IMR-90 (cell line): ENCODE data around the gene NUP50. TPM values are rescaled to one million over a fixed set of nuclear protein-coding genes. Genes with fewer than 3 reads are reported as not detected.

Source experiments
- ATAC-seq: fragments of 200-7000 bp; cut with Tn5 transposase; 2 replicates; pipeline ENCODE4 v1.9.1; 2020; ENCODE audit warnings: low read depth, mild to moderate bottlenecking, moderate library complexity
- BruUV-seq: library from RNA; stranded (reverse); fragments of 400-500 nt; replicated peaks from 2 replicates; lab custom pipeline; 2021; lab: Mats Ljungman, UMichigan
- CTCF ChIA-PET: fragments of 300-600 bp; formaldehyde crosslinking; extraction: SDS; loops from one replicate; lab custom pipeline; 2021; ENCODE audit warnings: antibody characterized with exemption; lab: Yijun Ruan, JAX
- POLR2A ChIA-PET: fragments of 300-600 bp; sonication (Branson Sonifier 250); formaldehyde crosslinking; loops from one replicate; lab custom pipeline; 2022; ENCODE audit warnings: antibody characterized with exemption; ENCODE audit not compliant: unreplicated experiment; lab: Charles Lee
- DNase-seq: peaks from one replicate; pipeline ENCODE4 v3.0.0; 2013
- H2AFZ ChIP-seq: replicated peaks from 2 replicates; pipeline ENCODE3; 2013; ENCODE audit warnings: low read length, mild to moderate bottlenecking; ENCODE audit not compliant: poor library complexity
- H2AK5ac ChIP-seq: 2 replicates; pipeline ENCODE4 v1.6.1; 2013; ENCODE audit warnings: low read depth, low read length, inconsistent platforms
- H2AK9ac ChIP-seq: replicated peaks from 2 replicates; pipeline ENCODE3; 2013; ENCODE audit warnings: mild to moderate bottlenecking, low read depth, low read length, moderate library complexity; ENCODE audit not compliant: poor library complexity
- H2BK120ac ChIP-seq: 2 replicates; pipeline ENCODE4 v1.6.1; 2013; ENCODE audit warnings: low read depth, low read length, inconsistent platforms
- H2BK15ac ChIP-seq: 3 replicates; pipeline ENCODE4 v1.6.1; 2013; ENCODE audit warnings: low read depth, low read length, inconsistent platforms
- H2BK20ac ChIP-seq: 2 replicates; pipeline ENCODE4 v1.6.1; 2013; ENCODE audit warnings: low read depth, mild to moderate bottlenecking, inconsistent platforms, low read length, moderate library complexity
- H2BK5ac ChIP-seq: 2 replicates; pipeline ENCODE4 v1.6.1; 2013; ENCODE audit warnings: mild to moderate bottlenecking, low read depth, low read length, inconsistent platforms; ENCODE audit not compliant: poor library complexity, severe bottlenecking
- H3K14ac ChIP-seq: replicated peaks from 2 replicates; pipeline ENCODE4 v1.6.1; 2013; ENCODE audit warnings: low read depth, low read length, inconsistent platforms
- H3K18ac ChIP-seq: 2 replicates; pipeline ENCODE4 v1.6.1; 2013; ENCODE audit warnings: low read depth, low read length, control low read depth
- H3K23ac ChIP-seq: 2 replicates; pipeline ENCODE4 v1.6.1; 2013; ENCODE audit warnings: low read depth, low read length, inconsistent platforms
- H3K27ac ChIP-seq: 2 replicates; pipeline ENCODE4 v1.5.1; 2013; ENCODE audit warnings: mild to moderate bottlenecking, control low read depth, low read length; ENCODE audit not compliant: insufficient read depth
- H3K27me3 ChIP-seq: 2 replicates; pipeline ENCODE4 v1.6.1; 2013; ENCODE audit warnings: low read length; ENCODE audit not compliant: control insufficient read depth, insufficient read depth
- H3K36me3 ChIP-seq: 2 replicates; pipeline ENCODE4 v1.6.1; 2013; ENCODE audit warnings: low read length, mixed read lengths; ENCODE audit not compliant: control insufficient read depth, insufficient read depth
- H3K4ac ChIP-seq: 2 replicates; pipeline ENCODE4 v1.6.1; 2013; ENCODE audit warnings: low read depth, low read length, inconsistent platforms
- H3K4me1 ChIP-seq: 2 replicates; pipeline ENCODE4 v1.6.1; 2013; ENCODE audit warnings: low read length, mixed read lengths; ENCODE audit not compliant: control insufficient read depth, insufficient read depth
- H3K4me2 ChIP-seq: 2 replicates; pipeline ENCODE4 v1.6.1; 2013; ENCODE audit warnings: low read depth, mild to moderate bottlenecking, control low read depth, low read length, moderate library complexity
- H3K4me3 ChIP-seq: 2 replicates; pipeline ENCODE4 v1.5.1; 2013; ENCODE audit warnings: low read depth, mild to moderate bottlenecking, control low read depth, low read length, moderate library complexity; ENCODE audit not compliant: insufficient read depth
- H3K56ac ChIP-seq: 2 replicates; pipeline ENCODE4 v1.6.1; 2013; ENCODE audit warnings: low read length, inconsistent platforms; ENCODE audit not compliant: insufficient read depth; ENCODE audit errors: extremely low read depth
- H3K79me1 ChIP-seq, 2 experiments: 2 replicates each; pipeline ENCODE4 v1.6.1; 2013; ENCODE audit warnings: low read length in 2 of 2, inconsistent platforms in 1 of 2, low read depth in 1 of 2
- H3K9ac ChIP-seq: 2 replicates; pipeline ENCODE4 v1.6.1; 2013; ENCODE audit warnings: low read depth, low read length, control low read depth
- H3K9me1 ChIP-seq: 2 replicates; pipeline ENCODE4 v1.6.1; 2013; ENCODE audit warnings: low read length, inconsistent platforms; ENCODE audit not compliant: insufficient read depth
- H3K9me3 ChIP-seq: 2 replicates; pipeline ENCODE4 v1.6.1; 2013; ENCODE audit warnings: low read length; ENCODE audit not compliant: control insufficient read depth, insufficient read depth
- H4K20me1 ChIP-seq: 2 replicates; pipeline ENCODE4 v1.6.1; 2013; ENCODE audit warnings: low read length, inconsistent platforms; ENCODE audit not compliant: insufficient read depth
- H4K5ac ChIP-seq: 2 replicates; pipeline ENCODE4 v1.6.1; 2013; ENCODE audit warnings: mild to moderate bottlenecking, low read depth, low read length, control low read depth
- H4K8ac ChIP-seq, 2 experiments: 2 replicates each; pipeline ENCODE4 v1.6.1; 2013; ENCODE audit warnings: low read depth in 2 of 2, low read length in 2 of 2, control low read depth in 1 of 2, inconsistent platforms in 1 of 2
- H4K91ac ChIP-seq: 2 replicates; pipeline ENCODE4 v1.6.1; 2013; ENCODE audit warnings: low read depth, low read length, inconsistent platforms; ENCODE audit not compliant: insufficient read depth
- CEBPB ChIP-seq: IDR thresholded peaks from 2 replicates; pipeline ENCODE4 v1.6.1; 2012; ENCODE audit warnings: low read depth, low read length, improper control_type of control experiment
- CHD1 ChIP-seq: IDR thresholded peaks from 2 replicates; pipeline ENCODE4 v1.6.1; 2012; ENCODE audit warnings: low read depth, low read length, improper control_type of control experiment
- CTCF ChIP-seq: conservative IDR thresholded peaks from 2 replicates; pipeline ENCODE4 v1.5.1; 2012; ENCODE audit warnings: mild to moderate bottlenecking, low read depth, low read length, improper control_type of control experiment
- FOS ChIP-seq: fragments of 150-350 bp; IDR thresholded peaks from 2 replicates; pipeline ENCODE4 v1.6.1; 2016; ENCODE audit warnings: low read depth, low read length
- MAFK ChIP-seq: IDR thresholded peaks from 2 replicates; pipeline ENCODE4 v1.6.1; 2012; ENCODE audit warnings: low read depth, low read length, improper control_type of control experiment
- MXI1 ChIP-seq: IDR thresholded peaks from 2 replicates; pipeline ENCODE4 v1.6.1; 2012; ENCODE audit warnings: low read depth, mild to moderate bottlenecking, low read length, moderate library complexity, borderline replicate concordance
- NFE2L2 ChIP-seq: fragments of 150-350 bp; IDR thresholded peaks from 2 replicates; pipeline ENCODE4 v1.6.1; 2016; ENCODE audit warnings: low read depth, mild to moderate bottlenecking, low read length
- POLR2A ChIP-seq: IDR thresholded peaks from 2 replicates; pipeline ENCODE4 v1.6.1; 2012; ENCODE audit warnings: mild to moderate bottlenecking, low read depth, low read length
- RAD21 ChIP-seq: IDR thresholded peaks from 2 replicates; pipeline ENCODE4 v1.6.1; 2012; ENCODE audit warnings: low read length, improper control_type of control experiment
- RCOR1 ChIP-seq: IDR thresholded peaks from 2 replicates; pipeline ENCODE4 v1.6.1; 2012; ENCODE audit warnings: mild to moderate bottlenecking, low read length, improper control_type of control experiment; ENCODE audit not compliant: insufficient replicate concordance
- RFX5 ChIP-seq: IDR thresholded peaks from 2 replicates; pipeline ENCODE4 v1.8.0; 2012; ENCODE audit warnings: low read depth, mild to moderate bottlenecking, low read length, moderate library complexity
- USF2 ChIP-seq: fragments of 150-350 bp; IDR thresholded peaks from 2 replicates; pipeline ENCODE4 v1.6.1; 2017; ENCODE audit warnings: mild to moderate bottlenecking, antibody characterized with exemption, low read length, low read depth
- WGBS, 2 experiments: methylation state at CpG; one replicate each; pipeline versions ENCODE4 v1.1.5 to v1.1.7; 2013; ENCODE audit warnings: missing lambda C conversion rate in 2 of 2; ENCODE audit not compliant: insufficient read length in 1 of 2; ENCODE audit errors: extremely low coverage in 2 of 2; 5-methylcytosine and 5-hydroxymethylcytosine counted together
- dilution Hi-C: fragments of 300-500 bp; cut with HindIII; formaldehyde crosslinking; loops from one replicate; pipeline ENCODE4 v1.14.3; 2018; ENCODE audit warnings: low sequenced_read_pairs; ENCODE audit not compliant: unreplicated experiment
- in situ Hi-C: fragments of 300-500 bp; cut with MboI; formaldehyde crosslinking; loops from 3 replicates; pipeline ENCODE4 v1.14.3; 2019; ENCODE audit warnings: low sequenced_read_pairs, inconsistent platforms, mixed read lengths
- intact Hi-C: fragments of 100-400 bp; cut with micrococcal nuclease; formaldehyde crosslinking; loops from 2 replicates; pipeline ENCODE4 v1.10.0; 2022
- polyA plus RNA-seq, 3 experiments: library from polyadenylated mRNA; depleted of rRNA; stranded (reverse); fragments of >200 nt; gene quantifications; 2 replicates each; pipeline ENCODE4 v1.2.3, GENCODE V29; 2012; ENCODE audit warnings: low replicate concordance in 1 of 3
- total RNA-seq: library from RNA; depleted of rRNA; stranded (reverse); fragments of >200 nt; gene quantifications from 2 replicates; pipeline ENCODE4 v1.2.3, GENCODE V29; 2012
- TF ChIP-seq, protein P1 (sequence below): fragments of 150-350 bp; IDR thresholded peaks from 2 replicates; pipeline ENCODE4 v1.6.1; 2016; ENCODE audit warnings: low read depth, mild to moderate bottlenecking, low read length, moderate library complexity, borderline replicate concordance

The NUP50 gene
- total and polyA plus RNA-seq, 2 of the 4 experiments (the other 2 are of a cell fraction), result 12.8 to 65.4 TPM

- H2BK5ac ChIP-seq, result no peak overlapping the region
- H3K14ac ChIP-seq, result no peak overlapping the region
- intact Hi-C loops, result loop anchor here (5.0 kb wide), 1 partner anchor 89 kb away; no protein-coding TSS in a partner anchor
- H3K4me3 ChIP-seq, result no peak overlapping the region
- no peaks in the 10 kb centered on the region for H3K27me3 ChIP-seq
- no peak overlapping the region for H4K8ac ChIP-seq
- in situ Hi-C loops, result no loop called here
- H3K4ac ChIP-seq, result no peak overlapping the region
- dilution Hi-C loops, result no loop called here
- ATAC-seq (no peak), DNase-seq (no peak)
- ChIA-PET POLR2A (interaction anchor here (0.6 kb wide), 2 partner anchors 8 to 9 kb away, joined by 5 to 16 read pairs; partner anchors contain the start of gene NUP50), CTCF (no interaction called here)
- no peak overlapping the region for H2BK120ac ChIP-seq
- H3K23ac ChIP-seq, result no peak overlapping the region
- H4K20me1 ChIP-seq, result peaks cover 37% of the 10 kb centered on the region
- H2BK20ac ChIP-seq, result no peak overlapping the region
- H4K5ac ChIP-seq, result no peak overlapping the region
- no peak overlapping the region for H3K18ac ChIP-seq
- H2AFZ ChIP-seq, result no peak overlapping the region
- H3K9me3 ChIP-seq, result no peaks in the 10 kb centered on the region
- H2BK15ac ChIP-seq, result no peak overlapping the region
- peaks cover 4% of the 10 kb centered on the region; the same call in 1 of the 2 replicates for H3K9me1 ChIP-seq
- no peak overlapping the region for H3K4me2 ChIP-seq
- H3K9ac ChIP-seq, result no peak overlapping the region
- peaks cover 2% of the 10 kb centered on the region; the same call in 1 of the 2 replicates for H3K4me1 ChIP-seq
- no TSS peak for BruUV-seq
- WGBS, 2 experiments, result no CpG with 5 or more reads among the region's 7 CpGs
- H3K56ac ChIP-seq, result no peak overlapping the region
- H2AK5ac ChIP-seq, result no peak overlapping the region
- peaks cover 61% of the 10 kb centered on the region for H3K36me3 ChIP-seq
- no peak overlapping the region for H3K27ac ChIP-seq
- peaks cover 29 to 75% of the 10 kb centered on the region in 2 experiments for H3K79me1 ChIP-seq
- TF ChIP-seq CHD1 (no peak), RAD21 (no peak), CTCF (no peak), USF2 (no peak), NFE2L2 (no peak), MXI1 (no peak), RFX5 (no peak), CEBPB (no peak), RCOR1 (no peak), MAFK (no peak), POLR2A (no peak), FOS (no peak)
- TF ChIP-seq, protein P1, sequence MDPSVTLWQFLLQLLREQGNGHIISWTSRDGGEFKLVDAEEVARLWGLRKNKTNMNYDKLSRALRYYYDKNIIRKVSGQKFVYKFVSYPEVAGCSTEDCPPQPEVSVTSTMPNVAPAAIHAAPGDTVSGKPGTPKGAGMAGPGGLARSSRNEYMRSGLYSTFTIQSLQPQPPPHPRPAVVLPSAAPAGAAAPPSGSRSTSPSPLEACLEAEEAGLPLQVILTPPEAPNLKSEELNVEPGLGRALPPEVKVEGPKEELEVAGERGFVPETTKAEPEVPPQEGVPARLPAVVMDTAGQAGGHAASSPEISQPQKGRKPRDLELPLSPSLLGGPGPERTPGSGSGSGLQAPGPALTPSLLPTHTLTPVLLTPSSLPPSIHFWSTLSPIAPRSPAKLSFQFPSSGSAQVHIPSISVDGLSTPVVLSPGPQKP, result no peak
- H4K91ac ChIP-seq, result no peak overlapping the region
- H2AK9ac ChIP-seq, result no peak overlapping the region
These were observed 9.3 kb downstream of the NUP50 start for GRCh38 chr22:45172881-45173585.
